ENCODE measurements around the gene AIFM2.
A peak's percentile ranks its signal among the peaks of the same experiment; 100 is the strongest.

The AIFM2 gene

GRCh38 chr10:70145666-70146488 lies 13.3 kb upstream of the AIFM2 start (continued):
- TF ChIP-seq ZBTB26 (tag by site-specific recombination; optimal IDR thresholded peaks at IDR 0.05) (peak; percentile 99), ZNF335 (tag by site-specific recombination; conservative IDR thresholded peaks at IDR 0.05) (peak; percentile 96), ZNF561 (tag by site-specific recombination; IDR thresholded peaks at IDR 0.05; ENCODE audit: borderline replicate concordance) (peak; percentile 70; the same call in 1 of the 2 replicates), ZNF280C (tag by site-specific recombination; IDR thresholded peaks at IDR 0.05) (no peak), ZNF639 (tag by site-specific recombination; IDR thresholded peaks at IDR 0.05) (no peak), ZNF623 (tag by site-specific recombination; IDR thresholded peaks at IDR 0.05) (no peak), ZNF266 (tag by site-specific recombination; IDR thresholded peaks at IDR 0.05; ENCODE audit: low read depth) (no peak), PBX3 (CRISPR knock-in tag; IDR thresholded peaks at IDR 0.05) (peak; percentile 78), KLF10 (tag by site-specific recombination; IDR thresholded peaks at IDR 0.05) (peak; percentile 21; the same call in 1 of the 2 replicates), ZFHX2 (tag by site-specific recombination; conservative IDR thresholded peaks at IDR 0.05) (peak; percentile 80), SP7 (tag by site-specific recombination; IDR thresholded peaks at IDR 0.05) (peak; percentile 13), ZBTB6 (tag by site-specific recombination; IDR thresholded peaks at IDR 0.05) (no peak), ZNF133 (tag by site-specific recombination; IDR thresholded peaks at IDR 0.05) (0 out of 2 replicates have a peak, but pooled peaks have one; percentile 15), ZNF488 (tag by site-specific recombination; IDR thresholded peaks at IDR 0.05) (0 out of 2 replicates have a peak, but pooled peaks have one; percentile 17), ZBTB49 (tag by site-specific recombination; IDR thresholded peaks at IDR 0.05; ENCODE audit: low read depth) (no peak), ZNF660 (tag by site-specific recombination; IDR thresholded peaks at IDR 0.05) (peak; percentile 77), ZNF449 (tag by site-specific recombination; IDR thresholded peaks at IDR 0.05) (peak; percentile 48), KLF8 (tag by site-specific recombination; IDR thresholded peaks at IDR 0.05) (peak; percentile 66; the same call in 1 of the 2 replicates), REST (tag by site-specific recombination; IDR thresholded peaks at IDR 0.05) (peak; percentile 21; the same call in 1 of the 2 replicates), IKZF3 (tag by site-specific recombination; IDR thresholded peaks at IDR 0.05) (no peak)
